MCF 10A (cell line): ENCODE measurements around the gene VPREB3. TPM values are rescaled to one million over a fixed set of nuclear protein-coding genes. Genes with fewer than 3 reads are reported as not detected.

Experiments
- BruUV-seq: library from RNA; stranded (reverse); fragments of 400-500 nt; replicated peaks from 2 replicates; lab custom pipeline; 2021; lab: Mats Ljungman, UMichigan
- CTCF ChIA-PET: fragments of 300-600 bp; sonication (Branson Sonifier 250); formaldehyde crosslinking; extraction: SDS; loops from one replicate; lab custom pipeline; 2021; ENCODE audit warnings: antibody characterized with exemption, inconsistent platforms; lab: Yijun Ruan, JAX
- POLR2A ChIA-PET: fragments of 300-600, 350-650 bp; sonication (Branson Sonifier 250); formaldehyde crosslinking; extraction: SDS; loops from one replicate; lab custom pipeline; 2020; ENCODE audit warnings: antibody characterized with exemption, inconsistent platforms; lab: Yijun Ruan, JAX
- DNase-seq: peaks from one replicate; pipeline ENCODE4 v3.0.0-alpha.2; 2018; ENCODE audit not compliant: unreplicated experiment
- H3K27ac Mint-ChIP-seq: one replicate; pipeline ENCODE4 v1.8.0; 2022; ENCODE audit warnings: mild to moderate bottlenecking, low read depth, mixed read lengths; ENCODE audit not compliant: unreplicated experiment
- H3K27me3 Mint-ChIP-seq: one replicate; pipeline ENCODE4 v1.8.0; 2022; ENCODE audit warnings: mixed read lengths; ENCODE audit not compliant: insufficient read depth, unreplicated experiment
- H3K36me3 Mint-ChIP-seq: one replicate; pipeline ENCODE4 v1.8.0; 2022; ENCODE audit warnings: mild to moderate bottlenecking, moderate library complexity, mixed read lengths; ENCODE audit not compliant: insufficient read depth, unreplicated experiment
- H3K4me1 Mint-ChIP-seq: one replicate; pipeline ENCODE4 v1.8.0; 2022; ENCODE audit warnings: mixed read lengths; ENCODE audit not compliant: insufficient read depth, unreplicated experiment
- H3K4me3 Mint-ChIP-seq: one replicate; pipeline ENCODE4 v1.8.0; 2022; ENCODE audit warnings: mild to moderate bottlenecking, moderate library complexity, mixed read lengths; ENCODE audit not compliant: unreplicated experiment
- H3K9me3 Mint-ChIP-seq: one replicate; pipeline ENCODE4 v1.8.0; 2022; ENCODE audit warnings: mixed read lengths; ENCODE audit not compliant: unreplicated experiment
- CTCF ChIP-seq: fragments of 200-600 bp; IDR thresholded peaks from one replicate; pipeline ENCODE4 v1.8.0; 2022; ENCODE audit warnings: antibody characterized with exemption, mild to moderate bottlenecking; ENCODE audit not compliant: unreplicated experiment
- intact Hi-C: fragments of 100-400 bp; cut with micrococcal nuclease; formaldehyde crosslinking; loops from 2 replicates; pipeline ENCODE4 v1.14.1; 2022
- total RNA-seq: library from RNA; stranded (reverse); gene quantifications from 2 replicates; pipeline ENCODE4 v1.2.3, GENCODE V29; 2022

Gene VPREB3
- total RNA-seq, 1 experiment from 2014 or later, result not detected

GRCh38 chr22:23801238-23801821, 47.1 kb upstream of the VPREB3 start:
- Mint-ChIP-seq H3K36me3 (peaks cover 90% of the 10 kb centered on the region), H3K27ac (peak overlapping the region; percentile 63), H3K9me3 (no peaks in the 10 kb centered on the region), H3K4me1 (no peaks in the 10 kb centered on the region), H3K4me3 (no peak overlapping the region), H3K27me3 (no peaks in the 10 kb centered on the region)
- CTCF ChIA-PET, result no interaction called here
- no TSS peak for BruUV-seq
- POLR2A ChIA-PET, result interaction anchor here (0.5 kb wide), 1 partner anchor 22 kb away, joined by 3 read pairs; no protein-coding TSS in a partner anchor
- no peak for DNase-seq
- no peak for TF ChIP-seq CTCF
- intact Hi-C loops, result no loop called here

- BruUV-seq, result no TSS peak
- CTCF ChIA-PET, result no interaction called here
- Mint-ChIP-seq H3K36me3 (peaks cover 90% of the 10 kb centered on the region), H3K27me3 (no peaks in the 10 kb centered on the region), H3K4me3 (no peak overlapping the region), H3K9me3 (no peaks in the 10 kb centered on the region), H3K4me1 (no peaks in the 10 kb centered on the region), H3K27ac (peak overlapping the region; percentile 18)
- POLR2A ChIA-PET, result no interaction called here
- DNase-seq, result no peak
- no peak for TF ChIP-seq CTCF
- intact Hi-C loops, result no loop called here
Observed at GRCh38 chr22:23800297-23801237, 46.3 kb upstream of the VPREB3 start.

DNA sequence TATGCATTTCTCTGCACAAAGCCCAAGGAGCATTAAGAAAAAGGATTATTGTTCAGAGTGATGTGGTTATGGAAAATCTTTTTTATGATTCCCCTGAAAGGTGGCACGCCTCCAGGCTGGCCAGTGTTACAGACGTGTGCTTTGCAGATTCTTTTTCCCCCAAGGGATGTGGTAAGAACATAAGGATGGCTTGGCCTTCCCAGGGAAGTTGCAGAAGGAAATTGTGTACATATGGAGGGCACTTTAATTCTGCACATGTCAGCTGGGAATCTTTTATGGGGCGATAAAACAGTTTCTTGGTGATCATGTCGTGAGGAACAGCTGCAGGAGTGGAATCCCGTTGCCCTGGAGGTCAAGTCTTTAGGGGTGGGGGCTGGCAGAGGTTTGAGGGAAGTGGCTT, 42.2 kb upstream of the VPREB3 start:
- BruUV-seq, result no TSS peak
- DNase-seq, result no peak
- peaks cover 99% of the 10 kb centered on the region for H3K36me3 Mint-ChIP-seq
- intact Hi-C loops, result no loop called here
- H3K4me3 Mint-ChIP-seq, result no peak overlapping the region
- ChIA-PET POLR2A (no interaction called here), CTCF (no interaction called here)
- H3K9me3 Mint-ChIP-seq, result no peaks in the 10 kb centered on the region
- no peaks in the 10 kb centered on the region for H3K4me1 Mint-ChIP-seq
- no peak for TF ChIP-seq CTCF
- H3K27ac Mint-ChIP-seq, result no peak overlapping the region
- no peaks in the 10 kb centered on the region for H3K27me3 Mint-ChIP-seq

GRCh38 chr22:23793326-23793725, 39.1 kb upstream of the VPREB3 start:
- H3K4me1 Mint-ChIP-seq, result peaks cover 9% of the 10 kb centered on the region
- ChIA-PET POLR2A (no interaction called here), CTCF (no interaction called here)
- no peak for TF ChIP-seq CTCF
- peaks cover 73% of the 10 kb centered on the region for H3K36me3 Mint-ChIP-seq
- intact Hi-C loops, result no loop called here
- no TSS peak for BruUV-seq
- H3K27ac Mint-ChIP-seq, result no peak overlapping the region
- DNase-seq, result no peak
- H3K4me3 Mint-ChIP-seq, result no peak overlapping the region
- H3K9me3 Mint-ChIP-seq, result no peaks in the 10 kb centered on the region
- no peaks in the 10 kb centered on the region for H3K27me3 Mint-ChIP-seq
